ENCODE results near the gene JUNB.

The JUNB gene

DNA sequence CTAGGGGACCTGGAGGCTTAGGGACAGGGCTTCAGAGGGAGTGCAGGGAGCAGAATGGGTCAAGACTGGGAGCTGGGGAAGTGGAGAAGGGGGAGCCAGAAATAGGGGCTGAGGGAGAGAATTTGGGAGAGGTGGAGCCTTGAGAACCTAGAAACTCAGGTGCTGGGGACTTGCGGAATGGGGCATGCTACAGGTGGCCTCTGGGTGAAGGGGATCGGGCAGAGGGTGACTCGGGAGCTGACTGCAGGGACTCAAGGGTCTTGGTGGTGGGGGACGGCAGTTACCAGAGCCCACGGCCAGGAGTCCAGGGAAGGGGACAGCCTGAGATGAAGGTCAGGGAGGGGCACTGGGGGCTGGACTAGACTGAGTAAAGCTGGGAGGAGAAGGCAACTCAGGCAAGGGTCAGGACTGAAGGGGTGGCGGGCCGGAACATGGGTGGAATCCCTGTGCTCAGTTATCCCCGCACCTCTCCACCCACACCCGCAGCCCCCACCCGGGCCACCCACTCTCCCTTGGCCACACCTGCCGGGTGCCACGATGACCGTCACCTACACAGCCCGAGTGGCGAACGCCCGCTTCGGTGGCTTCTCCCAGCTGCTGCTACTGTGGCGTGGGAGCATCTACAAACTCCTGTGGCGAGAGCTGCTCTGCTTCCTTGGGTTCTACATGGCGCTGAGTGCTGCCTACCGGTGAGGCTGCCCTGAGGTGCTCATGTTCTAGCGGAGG, 39.1 kb upstream of the JUNB start:
- Histone ChIP-seq H3K36me3 (ENCODE audit: control insufficient read depth in 4 of 4, insufficient read depth in 4 of 4, low read length in 3 of 4) (peaks cover 4 to 12% (median 12%) of the 10 kb centered on the region in 4 experiments), H3K27me3 (replicated peaks in 2 of 5; ENCODE audit: control insufficient read depth in 4 of 5, insufficient read depth in 5 of 5, low read length in 4 of 5) (peaks cover 0 to 45% (median 5%) of the 10 kb centered on the region in 5 experiments), H3K9me3 (ENCODE audit: control extremely low read depth in 1 of 5, control insufficient read depth in 4 of 5, insufficient read depth in 2 of 5, low read depth in 1 of 5, low read length in 4 of 5) (peaks cover 0 to 10% (median 7%) of the 10 kb centered on the region in 5 experiments), H3K27ac (ENCODE audit: insufficient read depth in 1 of 2, low read depth in 1 of 2, low read length in 2 of 2, poor library complexity in 1 of 2, severe bottlenecking in 2 of 2) (no peak overlapping the region), H3K4me1 (ENCODE audit: control extremely low read depth in 1 of 4, control insufficient read depth in 4 of 4, insufficient read depth in 4 of 4, low read length in 3 of 4) (peaks cover 0 to 9% (median 3%) of the 10 kb centered on the region in 4 experiments), H3K4me3 (ENCODE audit: control insufficient read depth in 1 of 7, extremely low read depth in 1 of 7, insufficient read depth in 4 of 7, low read depth in 2 of 7, low read length in 6 of 7) (no peak overlapping the region)
- 89% methylated on average over 7 of the region's 23 CpGs for WGBS (ENCODE audit: insufficient coverage)
- no peak for DNase-seq
- CTCF ChIA-PET: interaction anchor here (0.6 to 39.0 kb wide), 6 partner anchors 8 to 159 kb away, joined by 3 to 776 read pairs (median 7); partner anchors contain the start of genes GET3, TNPO2 and TRIR
- POLR2A ChIA-PET: interaction anchor here (0.6 to 1.1 kb wide), 2 partner anchors 15 to 25 kb away, joined by 3 read pairs; partner anchors contain the start of gene GET3

DNA sequence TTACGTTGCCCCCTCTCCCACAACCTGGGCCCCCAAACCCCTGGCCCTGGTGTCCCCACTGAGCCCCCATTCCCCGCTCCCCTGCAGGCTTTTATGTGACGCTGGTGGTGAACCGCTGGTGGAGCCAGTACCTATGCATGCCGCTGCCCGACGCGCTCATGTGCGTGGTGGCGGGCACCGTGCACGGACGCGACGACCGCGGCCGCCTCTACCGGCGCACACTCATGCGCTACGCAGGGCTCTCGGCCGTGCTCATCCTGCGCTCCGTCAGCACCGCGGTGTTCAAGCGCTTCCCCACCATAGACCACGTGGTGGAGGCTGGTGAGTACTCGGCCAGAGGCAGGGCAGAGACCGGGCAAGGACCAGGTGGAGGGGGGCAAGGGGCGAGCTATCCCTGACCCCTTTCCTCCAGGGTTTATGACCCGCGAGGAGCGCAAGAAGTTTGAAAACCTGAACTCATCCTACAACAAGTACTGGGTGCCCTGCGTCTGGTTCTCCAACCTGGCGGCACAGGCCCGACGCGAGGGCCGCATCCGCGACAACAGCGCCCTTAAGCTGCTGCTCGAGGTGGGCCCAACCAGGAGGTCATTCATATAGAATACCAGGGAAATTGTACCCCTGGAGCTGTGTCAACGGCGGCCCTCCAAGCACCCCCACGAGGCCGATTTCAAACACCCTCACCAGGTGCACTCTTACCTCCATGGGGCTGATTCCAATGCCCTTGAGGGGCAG, 36.7 kb upstream of the JUNB start:
- Histone ChIP-seq H3K36me3 (ENCODE audit: control insufficient read depth in 4 of 4, insufficient read depth in 4 of 4, low read length in 3 of 4) (no peaks in the 10 kb centered on the region), H3K4me1 (ENCODE audit: control extremely low read depth in 1 of 4, control insufficient read depth in 4 of 4, insufficient read depth in 4 of 4, low read length in 3 of 4) (peaks cover 0 to 16% (median 8%) of the 10 kb centered on the region in 4 experiments), H3K27ac (ENCODE audit: insufficient read depth in 1 of 2, low read depth in 1 of 2, low read length in 2 of 2, poor library complexity in 1 of 2, severe bottlenecking in 2 of 2) (no peak overlapping the region), H3K27me3 (replicated peaks in 2 of 5; ENCODE audit: control insufficient read depth in 4 of 5, insufficient read depth in 5 of 5, low read length in 4 of 5) (peaks cover 0 to 45% (median 5%) of the 10 kb centered on the region in 5 experiments), H3K9me3 (ENCODE audit: control extremely low read depth in 1 of 5, control insufficient read depth in 4 of 5, insufficient read depth in 2 of 5, low read depth in 1 of 5, low read length in 4 of 5) (no peaks in the 10 kb centered on the region), H3K4me3 (ENCODE audit: control insufficient read depth in 1 of 7, extremely low read depth in 1 of 7, insufficient read depth in 4 of 7, low read depth in 2 of 7, low read length in 6 of 7) (no peak overlapping the region)
- ChIA-PET CTCF (interaction anchor here (0.6 to 39.0 kb wide), 6 partner anchors 10 to 234 kb away, joined by 3 to 776 read pairs (median 28); partner anchors contain the start of genes GET3, JUNB, PRDX2 and THSD8), POLR2A (interaction anchor here (0.6 kb wide), 1 partner anchor 1195 kb away, joined by 4 read pairs; no protein-coding TSS in a partner anchor)
- no peak for DNase-seq
- WGBS (ENCODE audit: insufficient coverage): 82% methylated on average over 49 of the region's 50 CpGs

DNA sequence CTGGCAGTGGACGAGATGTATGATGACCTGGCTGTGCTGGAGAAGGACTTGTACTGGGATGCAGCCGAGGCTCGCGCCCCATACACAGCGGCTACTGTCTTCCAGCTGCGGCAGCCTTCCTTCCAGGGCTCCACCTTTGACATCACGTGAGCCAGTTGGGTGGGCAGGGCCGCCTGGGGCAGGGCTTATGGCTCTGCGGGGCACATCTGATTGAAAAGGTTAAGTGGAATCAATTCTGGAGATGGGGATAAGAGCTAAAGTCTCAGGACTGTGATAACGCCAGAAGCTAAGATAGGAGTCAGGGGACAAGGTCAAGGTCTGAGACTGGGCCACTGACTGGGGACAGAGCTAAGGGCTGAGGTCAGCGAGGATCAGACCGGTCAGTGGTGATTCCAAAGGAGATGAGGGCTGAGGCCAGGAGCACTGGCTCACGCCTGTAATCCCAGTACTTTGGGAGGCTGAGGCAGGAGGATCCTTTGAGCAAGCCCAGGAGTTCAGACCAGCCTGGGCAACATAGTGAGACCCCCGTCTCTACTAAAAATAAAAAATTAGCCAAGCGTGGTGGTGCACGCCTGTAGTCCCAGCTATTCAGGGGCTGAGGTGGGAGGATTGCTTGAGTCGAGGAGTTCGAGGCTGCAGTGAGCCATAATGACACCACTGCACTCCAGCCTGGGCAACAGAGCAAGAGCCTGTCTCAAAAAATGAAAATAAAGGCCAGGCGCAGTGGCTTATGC, 35.0 kb upstream of the JUNB start:
- ChIA-PET POLR2A (no interaction called here), CTCF (interaction anchor here (1.1 to 39.0 kb wide), 8 partner anchors 8 to 182 kb away, joined by 3 to 776 read pairs (median 8); partner anchors contain the start of genes GET3, JUNB, PRDX2 and THSD8)
- Histone ChIP-seq H3K27me3 (replicated peaks in 2 of 5; ENCODE audit: control insufficient read depth in 4 of 5, insufficient read depth in 5 of 5, low read length in 4 of 5) (peaks cover 0 to 30% (median 5%) of the 10 kb centered on the region in 5 experiments), H3K27ac (ENCODE audit: insufficient read depth in 1 of 2, low read depth in 1 of 2, low read length in 2 of 2, poor library complexity in 1 of 2, severe bottlenecking in 2 of 2) (no peak overlapping the region), H3K4me1 (ENCODE audit: control extremely low read depth in 1 of 4, control insufficient read depth in 4 of 4, insufficient read depth in 4 of 4, low read length in 3 of 4) (peaks cover 0 to 8% (median 5%) of the 10 kb centered on the region in 4 experiments), H3K36me3 (ENCODE audit: control insufficient read depth in 4 of 4, insufficient read depth in 4 of 4, low read length in 3 of 4) (no peaks in the 10 kb centered on the region), H3K4me3 (ENCODE audit: control insufficient read depth in 1 of 7, extremely low read depth in 1 of 7, insufficient read depth in 4 of 7, low read depth in 2 of 7, low read length in 6 of 7) (no peak overlapping the region), H3K9me3 (ENCODE audit: control extremely low read depth in 1 of 5, control insufficient read depth in 4 of 5, insufficient read depth in 2 of 5, low read depth in 1 of 5, low read length in 4 of 5) (no peaks in the 10 kb centered on the region)
- WGBS (ENCODE audit: insufficient coverage): 91% methylated on average over 19 of the region's 19 CpGs
- no peak for DNase-seq

DNA sequence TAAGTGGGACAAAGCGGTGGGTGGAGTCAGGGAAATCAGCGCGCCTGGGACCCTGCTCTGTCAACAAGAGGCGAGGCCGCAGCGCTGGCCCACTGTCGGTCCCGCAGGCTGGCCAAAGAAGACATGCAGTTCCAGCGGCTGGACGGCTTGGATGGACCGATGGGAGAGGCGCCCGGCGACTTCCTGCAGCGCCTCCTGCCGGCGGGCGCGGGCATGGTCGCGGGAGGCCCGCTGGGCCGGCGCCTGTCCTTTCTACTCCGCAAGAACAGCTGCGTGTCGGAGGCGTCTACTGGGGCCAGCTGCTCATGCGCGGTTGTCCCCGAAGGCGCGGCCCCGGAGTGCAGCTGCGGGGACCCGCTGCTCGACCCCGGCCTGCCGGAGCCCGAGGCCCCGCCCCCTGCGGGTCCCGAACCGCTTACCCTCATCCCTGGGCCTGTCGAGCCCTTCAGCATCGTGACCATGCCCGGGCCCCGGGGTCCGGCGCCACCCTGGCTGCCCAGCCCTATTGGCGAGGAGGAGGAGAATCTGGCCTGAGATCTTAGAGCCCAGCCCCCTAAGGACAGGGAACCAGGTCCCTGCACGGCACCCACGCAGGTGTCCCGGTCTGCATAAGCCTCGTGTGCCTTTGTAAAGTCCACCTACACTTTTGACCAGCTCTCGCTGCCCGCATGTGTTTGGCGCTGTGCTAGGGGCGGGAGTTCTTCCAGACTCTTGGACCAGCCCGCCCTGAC, 33.6 kb upstream of the JUNB start:
- 19% methylated on average over 39 of the region's 60 CpGs for WGBS (ENCODE audit: insufficient coverage)
- Histone ChIP-seq H3K4me3 (ENCODE audit: control insufficient read depth in 1 of 7, extremely low read depth in 1 of 7, insufficient read depth in 4 of 7, low read depth in 2 of 7, low read length in 6 of 7) (peak overlapping the region in 6 of 7 experiments; percentile 6 to 62 (median 37)), H3K4me1 (ENCODE audit: control extremely low read depth in 1 of 4, control insufficient read depth in 4 of 4, insufficient read depth in 4 of 4, low read length in 3 of 4) (peaks cover 0 to 8% (median 5%) of the 10 kb centered on the region in 4 experiments), H3K9me3 (ENCODE audit: control extremely low read depth in 1 of 5, control insufficient read depth in 4 of 5, insufficient read depth in 2 of 5, low read depth in 1 of 5, low read length in 4 of 5) (no peaks in the 10 kb centered on the region), H3K27me3 (replicated peaks in 2 of 5; ENCODE audit: control insufficient read depth in 4 of 5, insufficient read depth in 5 of 5, low read length in 4 of 5) (peaks cover 0 to 19% (median 2%) of the 10 kb centered on the region in 5 experiments), H3K36me3 (ENCODE audit: control insufficient read depth in 4 of 4, insufficient read depth in 4 of 4, low read length in 3 of 4) (peaks cover 0 to 3% (median under 1%) of the 10 kb centered on the region in 4 experiments), H3K27ac (ENCODE audit: insufficient read depth in 1 of 2, low read depth in 1 of 2, low read length in 2 of 2, poor library complexity in 1 of 2, severe bottlenecking in 2 of 2) (no peak overlapping the region)
- DNase-seq: peak; percentile 77 to 87 (median 87)
- CTCF ChIA-PET: interaction anchor here (0.6 to 39.0 kb wide), 14 partner anchors 7 to 115 kb away, joined by 3 to 776 read pairs (median 4); partner anchors contain the start of genes GET3, JUNB, PRDX2 and THSD8
- POLR2A ChIA-PET: no interaction called here

DNA sequence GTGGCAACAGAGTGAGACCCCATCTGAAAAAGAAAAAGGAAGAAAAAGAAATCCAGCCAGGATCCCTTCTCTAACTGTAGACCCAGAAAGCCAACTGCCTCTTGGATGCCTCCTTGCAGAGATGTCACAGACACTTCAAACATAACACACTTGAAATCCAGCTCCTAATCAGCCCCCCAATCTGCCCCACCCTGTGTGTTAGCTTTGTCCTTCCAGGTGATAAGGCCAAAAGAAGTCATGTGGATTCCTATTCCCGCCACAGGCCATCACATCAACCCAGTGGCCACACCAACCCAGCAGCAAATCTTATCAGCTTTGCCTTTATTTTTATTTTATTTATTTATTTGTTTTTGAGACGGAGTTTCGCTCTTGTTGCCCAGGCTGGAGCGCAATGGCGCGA, 31.6 kb upstream of the JUNB start:
- Histone ChIP-seq H3K27ac (ENCODE audit: insufficient read depth in 1 of 2, low read depth in 1 of 2, low read length in 2 of 2, poor library complexity in 1 of 2, severe bottlenecking in 2 of 2) (no peak overlapping the region), H3K36me3 (ENCODE audit: control insufficient read depth in 4 of 4, insufficient read depth in 4 of 4, low read length in 3 of 4) (peaks cover 0 to 14% (median 9%) of the 10 kb centered on the region in 4 experiments), H3K27me3 (replicated peaks in 2 of 5; ENCODE audit: control insufficient read depth in 4 of 5, insufficient read depth in 5 of 5, low read length in 4 of 5) (peaks cover 0 to 6% (median 2%) of the 10 kb centered on the region in 5 experiments), H3K9me3 (ENCODE audit: control extremely low read depth in 1 of 5, control insufficient read depth in 4 of 5, insufficient read depth in 2 of 5, low read depth in 1 of 5, low read length in 4 of 5) (peaks cover 0 to 5% (median 0%) of the 10 kb centered on the region in 5 experiments), H3K4me1 (ENCODE audit: control extremely low read depth in 1 of 4, control insufficient read depth in 4 of 4, insufficient read depth in 4 of 4, low read length in 3 of 4) (peaks cover 0 to 8% (median 5%) of the 10 kb centered on the region in 4 experiments), H3K4me3 (ENCODE audit: control insufficient read depth in 1 of 7, extremely low read depth in 1 of 7, insufficient read depth in 4 of 7, low read depth in 2 of 7, low read length in 6 of 7) (no peak overlapping the region)
- WGBS (ENCODE audit: insufficient coverage): no CpG with 5 or more reads among the region's 6 CpGs
- ChIA-PET POLR2A (interaction anchor here (1.5 kb wide), 1 partner anchor 34 kb away, joined by 4 read pairs; no protein-coding TSS in a partner anchor), CTCF (interaction anchor here (0.7 to 39.0 kb wide), 8 partner anchors 8 to 88 kb away, joined by 3 to 776 read pairs (median 8); partner anchors contain the start of genes BEST2, GET3, JUNB and PRDX2)
- no peak for DNase-seq

DNA sequence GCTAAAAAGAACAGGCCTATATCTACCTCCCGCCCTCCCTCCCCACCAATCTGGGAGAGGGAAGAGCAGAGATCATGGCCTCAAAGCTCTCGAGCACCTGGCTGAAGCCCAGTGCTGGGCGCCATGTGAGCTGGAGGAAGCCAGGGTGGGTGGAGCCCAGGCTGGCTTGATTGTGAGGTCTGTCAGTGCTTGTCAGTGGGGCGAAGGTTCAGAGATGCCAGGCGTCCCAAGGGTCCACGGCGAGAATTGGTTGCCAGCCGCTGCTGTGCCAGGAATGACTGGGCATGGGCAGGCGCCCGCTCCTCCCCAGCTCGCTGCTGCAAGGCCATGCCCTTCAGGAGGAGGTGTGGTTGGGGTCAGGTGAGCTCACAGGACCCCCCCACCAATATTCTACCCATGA, 28.2 kb upstream of the JUNB start:
- DNase-seq: no peak
- ChIA-PET POLR2A (no interaction called here), CTCF (interaction anchor here (1.0 to 39.0 kb wide), 7 partner anchors 8 to 202 kb away, joined by 3 to 776 read pairs (median 49); partner anchors contain the start of genes BEST2, GET3, HOOK2 and JUNB)
- H3K4me1 ChIP-seq (ENCODE audit: control extremely low read depth in 1 of 4, control insufficient read depth in 4 of 4, insufficient read depth in 4 of 4, low read length in 3 of 4): peaks cover 0 to 6% (median 2%) of the 10 kb centered on the region in 4 experiments
- peaks cover 0 to 19% (median 9%) of the 10 kb centered on the region in 4 experiments for H3K36me3 ChIP-seq (ENCODE audit: control insufficient read depth in 4 of 4, insufficient read depth in 4 of 4, low read length in 3 of 4)
- no peak overlapping the region for H3K4me3 ChIP-seq (ENCODE audit: control insufficient read depth in 1 of 7, extremely low read depth in 1 of 7, insufficient read depth in 4 of 7, low read depth in 2 of 7, low read length in 6 of 7)
- 98% methylated on average over 7 of the region's 11 CpGs for WGBS (ENCODE audit: insufficient coverage)
- H3K27me3 ChIP-seq (replicated peaks in 2 of 5; ENCODE audit: control insufficient read depth in 4 of 5, insufficient read depth in 5 of 5, low read length in 4 of 5): no peaks in the 10 kb centered on the region
- H3K9me3 ChIP-seq (ENCODE audit: control extremely low read depth in 1 of 5, control insufficient read depth in 4 of 5, insufficient read depth in 2 of 5, low read depth in 1 of 5, low read length in 4 of 5): peaks cover 0 to 5% (median 0%) of the 10 kb centered on the region in 5 experiments
- H3K27ac ChIP-seq (ENCODE audit: insufficient read depth in 1 of 2, low read depth in 1 of 2, low read length in 2 of 2, poor library complexity in 1 of 2, severe bottlenecking in 2 of 2): no peak overlapping the region
